GM21390 (cell line): ENCODE data around the gene DPF1.
"Not testable (repeated sequence)": the region's sequence is repeated elsewhere in the genome, so short reads cannot be mapped to it uniquely, and the experiment has no call there.

Experiments
- ATAC-seq: cut with Tn5 transposase; IDR thresholded peaks from one replicate; pipeline ENCODE4 v1.9.1; 2021; ENCODE audit not compliant: unreplicated experiment

The DPF1 gene

GRCh38 chr19:38224014-38224862 is at the start of gene DPF1:
Gene DPF1 (minus strand): TSS chr19:38224222. CDS start chr19:38224142, 80 bp downstream.
- ATAC-seq = no peak

- no peak for ATAC-seq
These were observed 49.5 kb upstream of the DPF1 start for GRCh38 chr19:38273499-38273898.

- ATAC-seq = no peak
These were observed 46.7 kb upstream of the DPF1 start for GRCh38 chr19:38270587-38271167.

GRCh38 chr19:38268539-38268938 is 44.5 kb upstream of the DPF1 start:
- ATAC-seq = no peak

- no peak for ATAC-seq
These were observed 43.9 kb upstream of the DPF1 start for GRCh38 chr19:38267761-38268483.

GRCh38 chr19:38266981-38267597 is 43.1 kb upstream of the DPF1 start:
- no peak for ATAC-seq

GRCh38 chr19:38265921-38266429 is 42.0 kb upstream of the DPF1 start:
- ATAC-seq = no peak

GRCh38 chr19:38265213-38265861 is 41.3 kb upstream of the DPF1 start:
- ATAC-seq = no peak

- ATAC-seq = no peak
These were observed 40.6 kb upstream of the DPF1 start, which contains the start of gene SPINT2 for GRCh38 chr19:38264486-38265212. Gene SPINT2 (plus strand): TSS chr19:38264573. CDS start chr19:38264893, 320 bp downstream.

- no peak for ATAC-seq
These were observed 39.9 kb upstream of the DPF1 start for GRCh38 chr19:38263689-38264485.

- no peak for ATAC-seq
These were observed 38.7 kb upstream of the DPF1 start for GRCh38 chr19:38262585-38263268.

- ATAC-seq = not testable (repeated sequence)
These were observed 37.9 kb upstream of the DPF1 start for GRCh38 chr19:38261942-38262341.

GRCh38 chr19:38255383-38256014 is 31.5 kb upstream of the DPF1 start:
- no peak for ATAC-seq

GRCh38 chr19:38253788-38254187 is 29.8 kb upstream of the DPF1 start:
- no peak for ATAC-seq

- ATAC-seq = no peak
These were observed 29.1 kb upstream of the DPF1 start for GRCh38 chr19:38252941-38253691.

- no peak for ATAC-seq
These were observed 28.4 kb upstream of the DPF1 start for GRCh38 chr19:38252385-38252784.

GRCh38 chr19:38251564-38252051 is 27.6 kb upstream of the DPF1 start:
- no peak for ATAC-seq
